Measurements from ENCODE around the gene SYNGR2.
"Not testable (repeated sequence)": the region's sequence is repeated elsewhere in the genome, so short reads cannot be mapped to it uniquely, and the experiment has no call there.

SYNGR2 gene

DNA sequence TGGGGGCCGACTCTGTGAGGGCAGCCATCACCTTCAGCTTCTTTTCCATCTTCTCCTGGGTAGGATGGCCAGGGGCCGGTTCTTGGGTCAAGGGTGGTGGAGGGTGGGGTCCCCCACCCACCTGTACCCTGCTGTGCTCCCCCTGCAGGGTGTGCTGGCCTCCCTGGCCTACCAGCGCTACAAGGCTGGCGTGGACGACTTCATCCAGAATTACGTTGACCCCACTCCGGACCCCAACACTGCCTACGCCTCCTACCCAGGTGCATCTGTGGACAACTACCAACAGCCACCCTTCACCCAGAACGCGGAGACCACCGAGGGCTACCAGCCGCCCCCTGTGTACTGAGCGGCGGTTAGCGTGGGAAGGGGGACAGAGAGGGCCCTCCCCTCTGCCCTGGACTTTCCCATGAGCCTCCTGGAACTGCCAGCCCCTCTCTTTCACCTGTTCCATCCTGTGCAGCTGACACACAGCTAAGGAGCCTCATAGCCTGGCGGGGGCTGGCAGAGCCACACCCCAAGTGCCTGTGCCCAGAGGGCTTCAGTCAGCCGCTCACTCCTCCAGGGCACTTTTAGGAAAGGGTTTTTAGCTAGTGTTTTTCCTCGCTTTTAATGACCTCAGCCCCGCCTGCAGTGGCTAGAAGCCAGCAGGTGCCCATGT is 3.3 kb downstream of the SYNGR2 start:
- DNase-seq (ENCODE audit: low read depth): not testable (repeated sequence)

DNA sequence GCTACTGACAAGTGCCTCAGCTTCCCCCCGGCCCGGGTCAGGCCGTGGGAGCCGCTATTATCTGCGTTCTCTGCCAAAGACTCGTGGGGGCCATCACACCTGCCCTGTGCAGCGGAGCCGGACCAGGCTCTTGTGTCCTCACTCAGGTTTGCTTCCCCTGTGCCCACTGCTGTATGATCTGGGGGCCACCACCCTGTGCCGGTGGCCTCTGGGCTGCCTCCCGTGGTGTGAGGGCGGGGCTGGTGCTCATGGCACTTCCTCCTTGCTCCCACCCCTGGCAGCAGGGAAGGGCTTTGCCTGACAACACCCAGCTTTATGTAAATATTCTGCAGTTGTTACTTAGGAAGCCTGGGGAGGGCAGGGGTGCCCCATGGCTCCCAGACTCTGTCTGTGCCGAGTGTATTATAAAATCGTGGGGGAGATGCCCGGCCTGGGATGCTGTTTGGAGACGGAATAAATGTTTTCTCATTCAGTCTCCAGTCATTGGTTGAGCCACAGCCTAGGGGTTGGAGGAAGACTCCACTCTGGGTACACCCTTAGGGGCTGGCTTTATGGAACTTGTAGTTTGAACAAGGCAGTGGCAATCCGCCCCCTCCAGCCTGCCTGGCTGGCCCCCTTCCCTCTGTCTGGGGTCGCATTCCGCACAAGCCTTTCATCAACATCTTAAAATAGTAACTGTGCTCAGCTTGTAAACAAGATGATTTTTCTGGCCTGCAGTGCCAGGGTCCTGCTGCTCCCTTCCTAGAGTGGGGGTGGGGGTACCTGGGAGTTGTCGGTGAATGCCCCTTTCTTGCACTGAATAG is 4.1 kb downstream of the SYNGR2 start:
- DNase-seq (ENCODE audit: low read depth): peak; percentile 34

DNA sequence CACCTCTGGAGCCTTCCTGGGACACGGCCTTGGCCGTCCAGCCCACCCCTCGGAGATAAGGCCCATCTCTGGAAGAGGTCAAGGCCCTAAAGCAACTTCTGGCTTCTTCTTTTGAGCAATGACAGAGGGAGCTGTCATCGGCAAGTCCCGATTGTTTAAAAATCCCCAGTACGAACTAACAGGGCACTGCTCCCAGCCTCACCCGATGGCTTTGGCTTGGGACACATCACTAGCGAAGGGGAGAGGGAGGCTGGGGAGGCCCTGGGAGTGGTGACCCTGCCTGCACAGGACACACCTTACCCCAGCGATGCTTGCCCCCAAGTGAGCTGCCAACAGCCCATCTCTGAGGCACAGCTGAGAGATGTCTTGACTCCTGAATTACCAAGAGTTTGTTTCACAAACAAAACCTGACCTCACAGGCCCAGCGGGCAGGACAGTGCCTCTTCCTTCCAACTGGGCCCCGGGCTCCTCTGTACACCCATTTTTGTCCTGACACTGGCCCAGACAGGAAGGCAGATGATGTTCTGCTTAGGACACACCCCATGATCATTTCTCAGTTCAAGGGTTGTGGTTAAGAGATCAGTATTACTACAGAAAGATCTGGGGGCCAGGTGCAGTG is 4.8 kb downstream of the SYNGR2 start:
- DNase-seq (ENCODE audit: low read depth): no peak

DNA sequence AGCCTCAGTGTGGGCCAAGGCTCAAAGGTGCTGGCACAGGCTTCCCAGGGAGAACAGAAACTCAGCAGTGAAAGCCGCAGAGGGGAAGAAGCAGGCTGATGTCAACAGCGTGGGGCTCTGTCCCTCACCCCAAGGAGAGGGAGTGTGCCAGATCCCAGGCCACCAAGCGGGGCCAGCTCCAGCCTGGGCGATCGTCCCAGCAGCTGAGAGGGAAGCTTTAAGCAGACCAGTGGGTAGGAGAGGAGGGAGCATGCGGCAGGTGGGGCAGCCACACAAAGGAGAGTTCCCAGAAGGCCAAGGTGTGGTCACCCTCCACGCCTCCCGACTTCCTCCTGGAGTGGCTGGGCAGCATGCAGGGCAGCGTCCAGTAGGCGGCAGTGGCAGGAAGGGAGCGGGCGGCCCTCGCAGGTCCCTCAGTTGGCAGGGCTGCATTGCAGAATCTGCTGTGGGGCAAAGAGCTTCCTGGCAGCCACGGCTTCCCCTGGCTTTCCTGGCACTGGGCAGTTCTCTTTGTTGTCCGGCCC is 6.0 kb downstream of the SYNGR2 start:
- DNase-seq (ENCODE audit: low read depth): no peak

DNA sequence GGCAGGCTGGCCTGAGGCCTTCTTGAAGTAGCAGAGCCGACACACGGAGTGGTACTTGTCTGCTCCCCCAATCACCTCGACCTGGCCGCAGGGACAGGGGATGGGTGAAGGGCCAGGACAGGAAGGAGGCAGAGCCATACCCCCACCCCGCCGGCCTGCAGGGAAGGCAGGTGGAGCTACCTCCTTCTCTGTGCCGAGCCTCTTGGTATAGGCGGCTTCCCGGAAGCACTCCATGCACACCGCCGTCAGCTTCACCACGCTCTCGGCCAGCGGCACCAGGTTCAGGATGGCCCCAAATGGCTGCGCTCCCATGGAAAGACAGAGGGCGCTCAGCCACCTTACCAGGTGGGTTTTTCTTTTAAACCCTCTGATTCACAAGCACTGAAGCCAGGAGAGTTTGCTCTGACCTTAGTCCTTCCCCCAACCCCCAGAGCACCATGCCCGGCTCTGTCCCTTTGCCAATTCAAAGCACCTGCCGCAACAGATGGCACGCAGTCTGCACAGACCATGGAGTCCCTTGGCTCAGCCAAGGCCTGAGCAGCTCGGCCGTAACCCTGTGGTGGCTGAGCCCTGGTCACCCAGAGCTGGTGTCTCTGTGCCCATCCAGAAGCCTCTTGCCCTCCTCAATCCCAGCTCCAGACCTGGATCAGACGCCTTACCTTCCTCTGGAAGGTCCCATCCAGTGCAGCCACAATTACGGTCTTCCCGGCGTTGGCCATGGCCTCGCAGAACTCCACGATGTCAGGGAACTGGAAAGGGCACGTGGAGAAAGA is 6.7 kb downstream of the SYNGR2 start:
- DNase-seq (ENCODE audit: low read depth): no peak

DNA sequence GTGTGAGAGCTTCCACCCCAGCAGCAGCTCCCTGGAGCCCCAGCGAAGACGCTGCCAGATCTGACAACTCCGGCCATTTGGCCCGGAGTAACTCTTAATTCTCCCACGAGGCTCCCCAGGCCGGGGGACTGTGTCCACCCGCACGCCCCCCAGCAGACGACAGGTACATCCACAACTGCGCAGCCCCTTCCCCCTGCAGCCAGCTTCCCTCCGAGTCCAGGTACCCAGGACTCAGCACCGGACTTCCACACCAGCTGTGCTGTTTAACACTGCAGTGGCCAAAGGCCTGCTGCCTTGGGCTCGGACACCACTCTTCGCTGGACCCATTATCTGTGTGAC is 7.2 kb downstream of the SYNGR2 start:
- no peak for DNase-seq (ENCODE audit: low read depth)

DNA sequence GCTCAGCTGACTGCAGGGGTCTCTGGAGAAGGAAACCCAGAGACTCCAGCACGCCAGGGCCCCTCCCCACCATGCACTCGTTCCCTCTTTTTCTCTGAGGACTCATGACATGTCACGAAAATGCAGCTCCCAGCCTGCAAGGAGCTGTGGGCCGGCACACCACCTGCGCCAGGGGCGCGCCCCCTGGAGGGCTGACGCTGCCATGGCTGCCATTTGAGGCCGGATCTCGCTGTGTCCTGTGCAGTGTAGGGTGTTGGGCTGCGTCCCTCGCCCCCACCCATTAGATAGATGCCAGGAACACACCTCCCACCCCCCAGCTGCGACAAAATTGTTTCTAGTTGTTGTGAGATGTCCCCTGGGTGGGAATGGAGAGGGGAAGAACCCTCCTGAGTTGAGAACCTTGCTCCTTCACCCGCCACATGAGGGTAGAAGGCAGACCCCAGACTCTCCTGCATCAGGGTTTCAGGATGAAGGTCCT is 8.2 kb downstream of the SYNGR2 start:
- DNase-seq (ENCODE audit: low read depth): peak; percentile 26

DNA sequence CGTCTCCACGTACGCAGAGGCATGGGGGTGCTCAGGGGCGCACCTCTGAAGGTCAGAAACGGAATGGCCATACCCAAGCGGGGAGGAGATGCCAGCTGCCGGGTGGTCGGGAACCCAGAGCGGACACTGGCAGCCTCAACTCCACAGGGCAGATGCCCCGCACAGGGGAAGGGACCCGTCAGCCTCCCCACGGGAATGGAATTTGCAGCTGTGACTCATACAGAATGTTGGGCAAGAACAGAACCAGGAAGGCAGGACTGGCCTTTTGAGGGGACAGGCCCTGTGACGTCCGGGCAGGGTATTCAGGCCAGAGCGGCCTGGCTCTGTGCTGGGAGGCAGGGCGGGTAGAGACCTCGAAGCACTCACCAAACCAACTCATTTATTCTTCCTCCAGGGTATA is 11.0 kb downstream of the SYNGR2 start:
- peak; percentile 82 for DNase-seq (ENCODE audit: low read depth)

DNA sequence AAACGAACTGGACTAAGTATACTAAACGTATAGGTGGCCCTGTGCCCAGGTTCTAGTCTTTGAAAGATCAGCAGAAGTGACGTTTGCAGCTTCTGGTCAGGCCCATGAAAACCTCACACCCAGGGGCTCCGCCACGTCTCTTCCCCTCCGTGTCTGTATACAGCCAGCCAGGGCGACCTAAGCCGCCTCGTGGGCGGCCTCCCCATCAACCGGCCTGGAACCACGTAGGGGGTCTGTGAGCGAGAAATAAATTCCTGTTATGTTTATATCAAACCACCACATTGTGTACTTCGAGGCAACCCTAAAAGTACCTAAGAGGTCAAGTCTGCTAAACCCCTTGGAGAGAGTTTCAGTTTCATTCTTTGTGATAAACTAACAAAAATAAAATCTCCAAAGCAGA is 11.7 kb downstream of the SYNGR2 start:
- DNase-seq (ENCODE audit: low read depth): peak; percentile 24

DNA sequence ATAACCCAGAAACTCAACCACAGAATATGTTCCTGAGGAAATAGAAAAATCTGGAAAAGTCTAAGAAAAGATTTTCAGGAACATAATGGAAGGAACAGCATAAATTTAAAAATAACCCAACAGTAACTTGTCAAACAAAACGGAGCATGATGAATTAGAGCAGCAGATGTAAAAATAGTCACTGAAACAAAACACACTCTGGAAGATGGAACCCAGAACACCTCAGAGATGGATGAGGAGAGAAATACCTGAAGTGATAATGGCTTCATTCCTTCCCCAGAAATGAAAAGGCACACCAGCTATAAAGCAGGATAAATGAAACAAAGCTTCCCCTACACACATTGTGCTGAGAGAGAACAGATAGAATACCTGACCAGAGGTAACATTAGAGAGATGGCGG is 12.1 kb downstream of the SYNGR2 start:
- DNase-seq (ENCODE audit: low read depth): no peak

DNA sequence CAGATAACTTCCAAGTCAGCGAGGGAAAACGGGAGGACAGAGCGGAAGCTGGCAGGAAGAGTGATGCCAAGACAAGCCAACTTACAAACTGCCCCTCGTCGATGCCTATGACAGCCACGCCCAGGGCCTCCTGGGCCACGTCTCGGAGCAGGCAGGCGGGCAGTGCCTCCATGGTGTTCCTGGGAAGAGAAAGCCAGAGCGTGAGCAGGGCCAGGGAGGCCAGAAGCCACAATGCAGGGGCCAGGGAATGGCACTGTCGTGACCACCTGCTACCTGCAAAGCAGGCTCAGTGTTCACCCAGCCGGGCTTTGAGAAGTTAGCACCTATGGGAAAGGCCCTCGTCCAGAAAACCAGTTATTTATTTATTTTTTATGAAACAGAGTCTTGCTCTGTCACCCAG is 14.1 kb downstream of the SYNGR2 start:
- DNase-seq (ENCODE audit: low read depth): no peak

DNA sequence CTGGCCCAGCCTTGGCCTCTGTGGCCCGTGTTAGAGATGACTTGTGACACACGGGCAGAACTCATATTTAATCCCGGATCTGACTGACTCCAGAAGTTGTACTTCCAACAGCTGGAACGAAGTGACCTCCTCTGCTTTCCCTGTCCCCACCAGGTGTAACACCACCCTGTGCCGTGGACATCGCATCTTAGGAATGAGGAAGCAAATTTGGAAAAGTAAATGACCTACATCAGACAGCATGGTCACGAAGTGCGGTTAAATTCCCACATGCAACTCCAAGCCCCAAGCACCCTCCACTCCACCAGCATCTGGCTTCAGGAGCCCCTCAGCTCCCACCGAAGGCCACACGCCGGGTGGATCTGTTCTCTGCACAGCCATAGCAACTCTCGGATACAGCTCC is 15.5 kb downstream of the SYNGR2 start:
- DNase-seq (ENCODE audit: low read depth): no peak

DNA sequence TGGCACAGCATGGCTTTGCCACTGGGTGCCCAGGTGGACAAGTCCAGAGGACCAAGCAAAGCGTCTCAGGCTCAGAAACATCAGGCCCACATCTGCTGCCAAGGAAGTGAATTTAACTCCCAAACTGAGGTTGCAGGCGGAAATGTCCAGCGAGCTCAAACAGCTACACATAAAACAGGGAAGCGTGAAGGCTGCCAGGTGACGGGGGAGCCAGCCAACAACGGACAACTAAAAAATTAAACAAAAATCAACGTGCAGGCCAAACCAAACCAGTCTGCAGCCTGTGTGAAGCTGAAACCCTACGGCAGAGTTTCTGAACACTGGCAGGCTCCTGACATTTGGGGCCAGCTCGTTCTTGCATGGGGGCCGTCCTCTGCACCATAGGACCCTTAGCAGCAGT is 16.0 kb downstream of the SYNGR2 start:
- no peak for DNase-seq (ENCODE audit: low read depth)

DNA sequence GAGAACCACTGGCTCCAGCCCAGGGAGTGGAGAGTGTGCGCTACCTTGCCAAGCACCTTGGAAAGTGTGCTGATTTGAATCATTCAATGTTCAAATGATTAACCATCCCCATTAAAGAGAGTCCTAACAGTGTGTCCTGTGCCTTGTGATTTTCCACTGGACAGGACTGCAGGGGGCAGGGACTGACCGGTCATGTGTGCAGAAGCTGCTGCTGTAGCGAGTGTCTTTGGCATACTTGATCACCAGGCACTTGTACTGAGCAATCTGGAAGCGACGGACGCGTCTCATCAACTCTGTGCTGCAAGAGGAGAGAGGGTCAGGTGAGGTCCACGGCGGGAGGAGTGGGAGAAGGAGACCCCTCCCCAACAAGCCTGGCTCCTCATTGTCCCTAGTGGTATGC is 16.5 kb downstream of the SYNGR2 start:
- no peak for DNase-seq (ENCODE audit: low read depth)

DNA sequence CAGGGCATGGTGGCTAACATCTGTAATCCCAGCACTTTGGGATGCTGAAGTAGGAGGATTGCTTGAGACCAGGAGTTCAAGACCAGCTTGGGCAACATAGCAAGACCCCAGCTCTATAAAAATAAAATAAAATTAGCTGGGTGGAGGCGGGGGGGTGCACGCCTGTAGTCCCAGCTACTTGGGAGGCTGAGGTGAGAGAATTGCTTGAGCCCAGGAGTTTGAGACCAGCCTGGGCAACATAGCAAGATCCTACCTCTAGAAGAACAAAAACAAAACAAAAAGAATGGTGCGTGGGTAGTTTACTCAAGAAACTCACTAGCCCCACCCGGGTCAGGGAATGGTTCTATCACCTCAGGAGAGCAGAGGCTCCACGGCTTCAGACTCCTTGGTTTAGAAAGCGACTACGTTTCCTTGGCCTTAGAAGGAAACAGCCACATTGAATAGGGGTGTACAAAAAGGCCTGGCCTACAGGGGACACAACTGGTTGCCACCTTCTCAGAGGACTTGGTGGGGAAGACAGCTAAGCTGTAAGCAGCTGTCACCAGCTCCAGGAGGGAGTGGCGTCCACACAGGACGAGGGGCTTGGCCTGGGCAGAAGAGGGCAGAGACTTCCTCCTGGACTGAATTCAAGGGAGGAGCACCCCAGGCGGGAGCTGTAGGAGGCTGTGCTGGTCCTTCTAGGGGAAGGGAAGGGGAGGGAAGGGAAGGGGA is 17.8 kb downstream of the SYNGR2 start:
- DNase-seq (ENCODE audit: low read depth): no peak

DNA sequence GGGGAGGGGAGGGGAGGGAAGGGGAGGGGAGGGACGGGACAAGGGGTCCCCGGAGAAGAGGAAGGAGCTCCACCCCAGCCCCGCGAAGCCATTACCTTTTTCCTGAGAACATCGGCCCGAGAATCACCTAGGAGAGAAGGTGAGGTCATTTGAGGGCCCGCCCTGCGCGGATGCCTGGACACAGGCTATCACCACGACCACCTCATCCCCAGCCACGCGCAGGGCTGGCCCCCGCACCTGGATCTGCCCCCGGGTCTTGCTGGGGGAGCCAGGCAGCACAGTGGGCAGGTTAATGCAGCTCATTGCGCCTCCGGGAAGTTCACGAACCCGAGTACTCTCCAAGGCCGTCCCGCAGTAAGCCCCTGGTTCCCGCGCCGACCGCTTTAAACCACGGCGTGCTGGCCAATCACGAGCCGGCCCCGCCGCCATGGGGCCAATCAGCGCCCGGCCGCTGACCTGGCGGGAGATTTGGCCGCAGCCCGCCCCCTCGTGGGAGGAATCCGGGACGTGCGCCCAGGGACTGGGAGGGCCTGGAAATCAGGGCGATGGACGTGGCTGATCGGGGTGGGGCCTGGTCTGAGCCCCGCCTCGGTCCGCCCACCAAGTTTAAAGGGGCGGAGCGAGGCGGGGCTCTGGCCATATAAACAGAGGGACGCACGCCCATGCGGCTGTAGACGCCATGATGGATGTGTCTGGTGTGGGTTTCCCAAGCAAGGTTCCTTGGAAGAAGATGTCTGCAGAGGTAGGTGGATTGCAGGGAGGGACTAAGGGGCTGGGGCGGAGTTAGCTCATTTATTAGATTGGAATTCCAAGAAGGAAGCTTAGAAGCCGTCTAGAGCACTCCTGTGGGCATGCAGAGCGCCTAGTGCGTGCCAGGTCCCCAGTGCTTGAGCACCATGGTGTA is 18.6 kb downstream of the SYNGR2 start, which contains the start of the genes AFMID and TK1:
AFMID (plus strand) TSS at position 671 of the 904 bp plus-strand sequence; CDS start at position 680, 9 bp downstream.
TK1 (minus strand) TSS at position 361 of the 904 bp plus-strand sequence; CDS start at position 303, 58 bp downstream.
- peak; percentile 97 for DNase-seq (ENCODE audit: low read depth)

DNA sequence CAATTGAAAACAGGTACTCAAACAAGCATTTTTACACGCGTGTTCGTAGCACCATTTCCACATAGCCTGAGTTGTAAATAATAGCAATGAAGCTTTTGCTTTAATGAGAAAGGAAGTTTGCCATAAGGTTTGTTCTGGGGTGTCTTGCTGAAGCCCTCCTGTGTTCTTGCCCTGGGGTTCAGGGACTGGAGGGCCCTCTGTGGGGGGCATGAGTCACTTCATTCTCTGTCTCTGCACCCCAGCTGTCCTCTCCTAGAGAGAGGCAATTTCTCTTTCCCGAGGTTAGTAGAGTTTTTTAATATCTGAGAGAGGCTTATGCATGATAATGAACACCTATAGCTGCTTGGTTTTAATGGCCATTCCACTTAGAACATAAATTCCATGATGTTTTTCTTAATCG is 28.3 kb downstream of the SYNGR2 start:
- DNase-seq (ENCODE audit: low read depth): no peak

DNA sequence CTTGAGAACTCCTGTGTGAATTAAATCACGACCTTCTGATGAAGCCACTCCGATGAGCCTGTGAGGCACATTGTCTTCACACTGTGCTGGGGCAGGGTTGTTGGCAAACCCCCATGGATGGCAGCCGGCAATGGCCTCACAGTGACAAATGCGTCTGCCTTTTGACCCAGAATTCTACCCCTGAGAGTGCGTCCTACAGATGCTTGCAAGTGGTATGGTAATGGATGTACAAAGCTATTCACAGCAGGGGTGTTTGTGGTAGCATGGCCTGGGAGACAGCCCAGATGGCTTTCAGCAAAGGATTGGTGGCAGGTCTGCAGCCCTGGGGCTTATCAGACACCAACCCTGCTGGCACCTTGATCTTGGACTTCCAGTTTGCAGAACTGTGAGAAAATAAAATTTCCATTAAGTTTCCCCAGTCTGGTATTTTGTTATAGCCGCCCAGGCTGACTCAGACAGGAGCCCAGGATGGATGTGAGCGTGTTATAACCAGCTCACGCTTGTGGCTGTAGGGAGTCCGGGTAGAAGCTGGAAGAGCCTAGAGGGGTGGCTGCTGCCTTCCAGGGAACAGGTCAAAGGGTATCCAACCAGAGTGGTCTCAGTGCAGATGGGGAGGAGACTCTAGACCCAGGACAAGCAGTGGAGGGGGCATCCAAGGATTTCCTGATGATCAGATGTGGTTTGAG is 28.9 kb downstream of the SYNGR2 start:
- DNase-seq (ENCODE audit: low read depth): no peak

DNA sequence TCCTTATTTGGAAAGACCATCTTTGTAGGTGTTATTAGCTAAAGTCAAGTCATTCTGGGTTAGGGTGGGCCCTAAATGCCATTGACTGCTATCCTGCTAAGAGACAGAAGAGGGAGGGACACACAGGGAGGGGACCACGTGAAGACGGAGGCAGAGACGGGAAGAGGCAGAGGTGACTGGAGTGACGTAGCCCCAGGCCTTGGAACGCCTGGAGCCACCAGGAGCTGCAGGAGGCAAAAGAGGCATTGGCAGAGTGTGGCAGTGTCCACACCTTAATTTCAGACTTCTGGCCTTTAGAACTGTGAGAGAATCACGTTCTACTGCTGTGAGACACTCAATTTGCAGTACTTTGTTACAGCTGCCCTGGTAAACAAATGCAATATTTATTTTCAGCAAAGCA is 32.1 kb downstream of the SYNGR2 start:
- DNase-seq (ENCODE audit: low read depth): no peak

DNA sequence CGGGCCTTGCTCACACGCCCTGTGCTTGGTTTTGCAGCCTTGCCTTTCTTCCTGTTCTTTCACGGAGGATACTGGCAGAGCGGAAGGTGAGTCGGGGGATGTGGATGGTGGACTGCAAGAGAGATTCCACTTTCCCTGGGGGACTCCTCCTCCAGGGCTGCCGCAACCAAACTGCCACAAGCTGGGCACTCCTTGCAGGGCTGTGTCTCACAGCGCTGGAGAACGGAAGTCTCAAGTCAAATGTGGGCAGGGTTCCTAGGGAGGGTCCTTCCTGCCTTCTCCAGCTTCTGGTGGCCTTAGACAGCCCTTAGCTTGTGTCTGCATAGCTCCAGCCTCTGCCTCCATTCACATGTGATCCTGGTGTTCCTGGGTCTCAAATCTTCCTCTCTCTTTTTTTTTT is 34.3 kb downstream of the SYNGR2 start:
- DNase-seq (ENCODE audit: low read depth): no peak
